CD14-positive monocyte (primary cell): Measurements from ENCODE around the gene WTAP. TPM values are rescaled to one million over a fixed set of nuclear protein-coding genes. Genes with fewer than 3 reads are reported as not detected.
"Not testable (repeated sequence)": the region's sequence is repeated elsewhere in the genome, so short reads cannot be mapped to it uniquely, and the experiment has no call there.

Experiments
- DNase-seq, 3 donors: peaks; one replicate each; pipeline ENCODE4 v3.0.0-alpha.2; 2011 to 2022
- H2AFZ ChIP-seq: 2 replicates; pipeline ENCODE4 v1.6.0; 2012; ENCODE audit warnings: mild to moderate bottlenecking, low read depth, low read length, inconsistent platforms; ENCODE audit not compliant: insufficient read depth, poor library complexity, severe bottlenecking
- H3K27ac ChIP-seq, 2 donors: 1 replicate in 1 of 2; 2 replicates in 1 of 2; pipeline ENCODE4 v1.5.1; 2012 to 2013; ENCODE audit warnings: low read length in 2 of 2, control low read depth in 1 of 2, inconsistent platforms in 1 of 2, low read depth in 1 of 2, mild to moderate bottlenecking in 1 of 2
- H3K27me3 ChIP-seq, 2 donors: one replicate each; pipeline versions ENCODE4 v1.6.0 to v1.6.1; 2011 to 2013; ENCODE audit warnings: low read length in 2 of 2; ENCODE audit not compliant: control insufficient read depth in 2 of 2, insufficient read depth in 2 of 2
- H3K36me3 ChIP-seq, 2 donors: replicated peaks in 1 of 2; 1 replicate in 1 of 2; 2 replicates in 1 of 2; pipeline versions ENCODE4 v1.5.1 to v1.6.1; 2012 to 2013; ENCODE audit warnings: low read length in 2 of 2, control low read depth in 1 of 2, inconsistent platforms in 1 of 2, mild to moderate bottlenecking in 1 of 2; ENCODE audit not compliant: insufficient read depth in 2 of 2, control insufficient read depth in 1 of 2
- H3K4me1 ChIP-seq, 2 donors: 1 replicate in 1 of 2; 2 replicates in 1 of 2; pipeline versions ENCODE4 v1.5.1 to v1.6.1; 2012 to 2013; ENCODE audit warnings: low read length in 2 of 2, control low read depth in 1 of 2, inconsistent platforms in 1 of 2, mild to moderate bottlenecking in 1 of 2, moderate library complexity in 1 of 2; ENCODE audit not compliant: insufficient read depth in 2 of 2, control insufficient read depth in 1 of 2
- H3K4me2 ChIP-seq: replicated peaks from 2 replicates; pipeline ENCODE3; 2012; ENCODE audit warnings: low read length, moderate library complexity, mild to moderate bottlenecking; ENCODE audit not compliant: poor library complexity, severe bottlenecking; ENCODE audit errors: extremely low read depth
- H3K4me3 ChIP-seq, 3 experiments: fragments of 200-600 bp in 1 of 3; sonication (generic) in 1 of 3; replicated peaks in 1 of 3; 1 replicate in 2 of 3; 2 replicates in 1 of 3; pipeline ENCODE4 v1.5.1; 2011 to 2013; ENCODE audit warnings: low read length in 3 of 3, mild to moderate bottlenecking in 3 of 3, control low read depth in 2 of 3, low read depth in 2 of 3, inconsistent platforms in 1 of 3, moderate library complexity in 1 of 3
- H3K79me2 ChIP-seq: 2 replicates; pipeline ENCODE4 v1.6.0; 2012; ENCODE audit warnings: mild to moderate bottlenecking, control low read depth, inconsistent platforms, low read length, moderate library complexity; ENCODE audit not compliant: insufficient read depth
- H3K9ac ChIP-seq: 2 replicates; pipeline ENCODE4 v1.6.0; 2017; ENCODE audit warnings: low read length, mild to moderate bottlenecking; ENCODE audit not compliant: insufficient read depth, poor library complexity, severe bottlenecking
- H3K9me3 ChIP-seq, 2 donors: replicated peaks in 1 of 2; 1 replicate in 1 of 2; 2 replicates in 1 of 2; pipeline versions ENCODE4 v1.5.1 to v1.6.1; 2012 to 2013; ENCODE audit warnings: low read length in 2 of 2, control low read depth in 1 of 2; ENCODE audit not compliant: control insufficient read depth in 1 of 2, insufficient read depth in 1 of 2
- H4K20me1 ChIP-seq: 2 replicates; pipeline ENCODE4 v1.6.0; 2012; ENCODE audit warnings: mild to moderate bottlenecking, low read length, control low read depth, moderate library complexity; ENCODE audit not compliant: insufficient read depth
- H3K27ac Mint-ChIP-seq, 7 donors: one replicate each; pipeline ENCODE4 v1.8.0; 2020; ENCODE audit warnings: mild to moderate bottlenecking in 7 of 7, mixed read lengths in 7 of 7, moderate library complexity in 6 of 7, inconsistent platforms in 2 of 7
- H3K27me3 Mint-ChIP-seq, 3 donors: one replicate each; pipeline ENCODE4 v1.8.0; 2021 to 2022; ENCODE audit warnings: low read depth in 3 of 3, mild to moderate bottlenecking in 3 of 3, mixed read lengths in 3 of 3, moderate library complexity in 3 of 3, inconsistent platforms in 1 of 3
- H3K36me3 Mint-ChIP-seq, 2 donors: one replicate each; pipeline ENCODE4 v1.8.0; 2020; ENCODE audit warnings: mixed read lengths in 2 of 2, inconsistent platforms in 1 of 2, mild to moderate bottlenecking in 1 of 2
- H3K4me1 Mint-ChIP-seq: one replicate; pipeline ENCODE4 v1.8.0; 2020; ENCODE audit warnings: mild to moderate bottlenecking, mixed read lengths
- H3K4me3 Mint-ChIP-seq, 2 donors: one replicate each; pipeline ENCODE4 v1.8.0; 2020; ENCODE audit warnings: mild to moderate bottlenecking in 2 of 2, mixed read lengths in 2 of 2, moderate library complexity in 1 of 2
- H3K9me3 Mint-ChIP-seq, 7 donors: one replicate each; pipeline ENCODE4 v1.8.0; 2020 to 2022; ENCODE audit warnings: mixed read lengths in 7 of 7, mild to moderate bottlenecking in 6 of 7, moderate library complexity in 6 of 7, inconsistent platforms in 2 of 7
- CTCF ChIP-seq: fragments of 200-600 bp; IDR thresholded peaks from one replicate; pipeline ENCODE4 v1.8.0; 2022; ENCODE audit warnings: antibody characterized with exemption, mild to moderate bottlenecking
- WGBS: methylation state at CpG from one replicate; pipeline ENCODE4 v1.1.5; 2013; ENCODE audit warnings: missing lambda C conversion rate; ENCODE audit not compliant: insufficient coverage; 5-methylcytosine and 5-hydroxymethylcytosine counted together
- intact Hi-C, 2 donors: fragments of 100-400 bp; cut with micrococcal nuclease; formaldehyde crosslinking; loops; one replicate each; pipeline versions ENCODE4 v1.15.0 to v1.15.1; 2023
- polyA plus RNA-seq, 3 donors: library from polyadenylated mRNA; depleted of rRNA in 1 of 3; unstranded in 2 of 3; stranded (reverse) in 1 of 3; fragments of 300-500 nt in 2 of 3; fragments of >200 nt in 1 of 3; fragmentation: Illumina TruSeq in 2 of 3; gene quantifications; 1 replicate in 2 of 3; 2 replicates in 1 of 3; pipeline ENCODE4 v1.2.3, GENCODE V29; 2012 to 2021

The WTAP gene
- polyA plus RNA-seq, 3 donors: 50.8 to 95.9 (median 94.7) TPM

- H3K9ac ChIP-seq, intact Hi-C loops, H3K36me3 Mint-ChIP-seq, H3K27me3 Mint-ChIP-seq, H3K27ac Mint-ChIP-seq, H2AFZ ChIP-seq, H4K20me1 ChIP-seq, H3K79me2 ChIP-seq, H3K27me3 ChIP-seq, H3K4me3 ChIP-seq, H3K9me3 Mint-ChIP-seq, H3K27ac ChIP-seq, H3K9me3 ChIP-seq, H3K4me2 ChIP-seq, DNase-seq, H3K4me3 Mint-ChIP-seq, H3K36me3 ChIP-seq: not testable (repeated sequence)
- peaks cover 13% of the 10 kb centered on the region for H3K4me1 Mint-ChIP-seq
- H3K4me1 ChIP-seq: peaks cover 33 to 35% of the 10 kb centered on the region in 2 donors
- 79% methylated on average over 3 of the region's 3 CpGs for WGBS
Observed at GRCh38 chr6:159712389-159712788, 14.9 kb upstream of the WTAP start.

GRCh38 chr6:159713984-159714383 is 13.3 kb upstream of the WTAP start:
- no peak overlapping the region for H3K9ac ChIP-seq
- TF ChIP-seq CTCF: no peak
- Mint-ChIP-seq H3K9me3 (peaks cover 0 to 3% (median 0%) of the 10 kb centered on the region in 7 donors), H3K36me3 (peaks cover 0 to 4% of the 10 kb centered on the region in 2 donors), H3K27ac (no peak overlapping the region), H3K4me1 (peaks cover 17% of the 10 kb centered on the region), H3K4me3 (no peak overlapping the region), H3K27me3 (no peaks in the 10 kb centered on the region)
- H3K4me1 ChIP-seq: peaks cover 33 to 35% of the 10 kb centered on the region in 2 donors
- H3K27ac ChIP-seq: peak overlapping the region in 1 of 2 donors; percentile 89
- no peaks in the 10 kb centered on the region for H3K36me3 ChIP-seq
- H2AFZ ChIP-seq: no peak overlapping the region
- H4K20me1 ChIP-seq: no peaks in the 10 kb centered on the region
- no peaks in the 10 kb centered on the region for H3K27me3 ChIP-seq
- H3K9me3 ChIP-seq: no peaks in the 10 kb centered on the region
- intact Hi-C loops: no loop called here
- H3K4me2 ChIP-seq: no peak overlapping the region
- no peak for DNase-seq
- H3K4me3 ChIP-seq: no peak overlapping the region
- peaks cover 10% of the 10 kb centered on the region for H3K79me2 ChIP-seq
- 95% methylated on average over 7 of the region's 7 CpGs for WGBS
